ENCODE results near the gene CLCNKA.

DNA sequence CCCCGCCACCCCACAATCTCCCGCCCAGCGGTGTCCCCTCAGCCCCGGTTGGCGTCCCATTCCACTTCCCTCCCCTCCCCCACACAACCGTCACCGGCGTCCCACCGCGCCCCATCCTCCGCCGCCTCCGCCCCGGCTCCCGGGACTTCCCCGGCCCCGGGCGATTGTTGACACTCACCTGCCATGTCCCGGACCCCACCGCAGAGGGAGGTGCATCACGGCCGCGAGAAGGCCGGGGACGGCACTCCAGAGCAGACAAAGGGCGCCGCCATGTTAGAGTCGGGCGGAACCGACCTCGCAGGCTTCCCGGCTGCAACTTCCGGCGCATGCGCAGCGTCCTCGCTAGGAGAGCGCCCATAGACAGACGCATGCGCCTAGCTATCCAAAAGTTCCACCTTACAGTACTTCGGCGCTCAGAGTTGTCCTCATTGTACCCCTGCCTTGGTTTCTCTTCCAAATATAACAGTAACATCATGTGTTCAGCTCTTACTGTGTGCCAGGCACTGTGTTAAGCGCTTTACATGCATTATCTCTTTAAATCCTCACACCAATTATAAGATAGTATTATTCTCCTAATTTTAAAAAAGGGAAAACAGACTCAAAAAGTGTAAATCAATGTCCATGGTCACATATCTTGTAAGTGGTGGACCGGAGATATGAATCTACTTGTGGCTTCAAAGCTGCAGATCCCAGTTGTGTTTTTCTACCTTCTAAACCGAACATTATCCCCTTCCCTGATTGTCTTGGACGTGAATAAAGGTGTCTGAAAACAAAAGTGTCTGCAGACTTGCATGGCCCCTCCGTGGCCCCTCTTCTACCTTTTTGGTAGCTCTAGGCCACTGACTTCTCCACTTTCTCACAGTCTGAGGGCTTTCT, 45.8 kb upstream of the CLCNKA start, which contains the start of gene ZBTB17:
- TF ChIP-seq, protein P1, sequence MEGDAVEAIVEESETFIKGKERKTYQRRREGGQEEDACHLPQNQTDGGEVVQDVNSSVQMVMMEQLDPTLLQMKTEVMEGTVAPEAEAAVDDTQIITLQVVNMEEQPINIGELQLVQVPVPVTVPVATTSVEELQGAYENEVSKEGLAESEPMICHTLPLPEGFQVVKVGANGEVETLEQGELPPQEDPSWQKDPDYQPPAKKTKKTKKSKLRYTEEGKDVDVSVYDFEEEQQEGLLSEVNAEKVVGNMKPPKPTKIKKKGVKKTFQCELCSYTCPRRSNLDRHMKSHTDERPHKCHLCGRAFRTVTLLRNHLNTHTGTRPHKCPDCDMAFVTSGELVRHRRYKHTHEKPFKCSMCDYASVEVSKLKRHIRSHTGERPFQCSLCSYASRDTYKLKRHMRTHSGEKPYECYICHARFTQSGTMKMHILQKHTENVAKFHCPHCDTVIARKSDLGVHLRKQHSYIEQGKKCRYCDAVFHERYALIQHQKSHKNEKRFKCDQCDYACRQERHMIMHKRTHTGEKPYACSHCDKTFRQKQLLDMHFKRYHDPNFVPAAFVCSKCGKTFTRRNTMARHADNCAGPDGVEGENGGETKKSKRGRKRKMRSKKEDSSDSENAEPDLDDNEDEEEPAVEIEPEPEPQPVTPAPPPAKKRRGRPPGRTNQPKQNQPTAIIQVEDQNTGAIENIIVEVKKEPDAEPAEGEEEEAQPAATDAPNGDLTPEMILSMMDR (IDR thresholded peaks at IDR 0.05) = no peak
- no peak for TF ChIP-seq POLR2A (IDR thresholded peaks at IDR 0.05)

Data from testis (tissue), 2 donors.